ENCODE data around the gene MSMB. TPM values are rescaled to one million over a fixed set of nuclear protein-coding genes. Genes with fewer than 3 reads are reported as not detected.

The MSMB gene, protein sequence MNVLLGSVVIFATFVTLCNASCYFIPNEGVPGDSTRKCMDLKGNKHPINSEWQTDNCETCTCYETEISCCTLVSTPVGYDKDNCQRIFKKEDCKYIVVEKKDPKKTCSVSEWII
- total RNA-seq (2022; extraction: Qiagen RNA extraction): 0.29 to 0.42 TPM (median 0.31 TPM) in 3 of 5 replicates, not detected in the others

DNA sequence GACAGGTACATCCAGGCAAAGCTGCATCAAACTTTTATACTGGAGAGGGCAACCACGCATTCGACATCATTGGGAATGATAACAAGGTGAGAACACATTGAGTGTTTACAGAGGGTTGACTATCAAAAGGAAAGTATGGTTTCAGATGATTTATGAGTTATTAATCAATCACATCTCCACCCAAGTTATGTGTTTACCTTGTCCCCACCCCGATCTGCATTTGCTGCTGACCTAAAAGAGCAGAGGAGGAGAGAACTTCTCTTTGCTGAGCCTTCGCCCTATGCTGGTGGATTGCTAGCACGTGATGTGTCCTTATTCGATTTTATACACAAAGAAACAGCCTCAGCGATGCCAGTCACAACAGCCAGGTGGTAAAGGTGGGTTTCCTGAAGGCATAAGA, at the start of gene MSMB:
Gene MSMB, minus strand, starts transcription at position 9 of the 400 bp plus-strand sequence. CDS start 32 bp downstream, outside the sequence.

DNA sequence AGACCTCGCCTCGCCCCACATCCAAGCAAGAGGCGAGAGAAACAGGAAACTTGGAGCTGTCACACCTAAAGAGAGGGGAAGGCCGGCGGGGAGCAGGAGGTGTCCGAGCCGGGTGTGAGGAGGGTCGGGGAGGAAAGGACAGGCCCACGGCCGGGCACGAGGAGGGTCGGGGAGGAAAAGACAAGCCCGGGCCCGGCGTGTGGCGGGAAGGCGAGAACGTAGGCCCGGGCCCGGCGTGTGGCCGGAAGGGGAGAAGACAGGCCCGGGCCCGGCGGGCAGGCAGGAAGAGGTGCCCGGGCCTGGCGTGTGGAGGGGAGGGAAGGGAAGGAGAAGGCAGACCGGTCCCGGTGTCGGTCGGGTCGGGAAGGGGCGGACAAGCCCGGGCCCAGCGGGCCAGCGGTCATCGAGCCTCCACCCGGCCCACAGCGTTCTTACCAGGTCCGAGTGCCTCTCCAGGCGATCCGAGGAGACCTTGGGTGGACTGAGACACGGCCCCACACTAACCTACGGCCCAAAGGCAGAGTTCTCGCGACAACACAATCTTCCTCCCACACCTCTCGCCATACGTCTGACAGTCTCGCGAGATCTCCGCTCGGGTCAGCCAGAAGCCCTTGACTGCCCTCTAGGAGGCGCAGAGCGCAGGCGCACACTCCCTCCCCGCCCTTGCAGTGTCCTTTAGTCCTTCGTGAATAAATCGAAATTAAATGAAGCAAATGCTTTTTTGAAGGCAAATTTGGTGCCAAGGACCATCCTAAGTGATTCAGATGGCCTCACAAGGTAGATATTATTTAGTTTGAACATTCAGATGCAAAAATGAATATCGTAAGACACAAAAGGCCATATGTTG, 15.8 kb downstream of the MSMB start, which contains the start of gene NCOA4:
Gene NCOA4, minus strand, starts transcription at position 533 of the 847 bp plus-strand sequence. CDS start 13,943 bp downstream, outside the sequence.

Other genes with a start within 250 kb of the MSMB start
- 5.4 to 10.1 TPM (median 7.7 TPM) in 5 replicates for gene AGAP4, start 198.8 kb downstream of the MSMB start, total RNA-seq (2022; extraction: Qiagen RNA extraction)
- 150 to 160 TPM (median 153 TPM) in 5 replicates for gene TIMM23, start 73.8 kb downstream of the MSMB start, total RNA-seq (2022; extraction: Qiagen RNA extraction)
- gene NCOA4, start 15.6 kb downstream of the MSMB start, total RNA-seq (2022; extraction: Qiagen RNA extraction): 84.4 to 119 TPM (median 88.6 TPM) in 5 replicates
- 0.14 to 0.82 TPM (median 0.30 TPM) in 5 replicates for gene ANTXRL, start 240.7 kb upstream of the MSMB start, total RNA-seq (2022; extraction: Qiagen RNA extraction)